Measurements from ENCODE around the gene RAD52. TPM values are rescaled to one million over a fixed set of nuclear protein-coding genes. Genes with fewer than 3 reads are reported as not detected.

Gene RAD52
- total RNA-seq, result 16.8 TPM
- 10 to 100 TPM; 10.6 to 23.0 (median 16.4) TPM for polyA plus RNA-seq (ENCODE audit: insufficient read depth in 1 of 8, insufficient read length in 8 of 8, low replicate concordance in 1 of 8)
- long read RNA-seq, donor 1, partial matches to known transcripts, result 0 of 2 reads
- long read RNA-seq, donor 1, other reads (novel, unspliced or antisense), result 0 of 2 reads
- long read RNA-seq, donor 2, result 0 reads
- long read RNA-seq, donor 3, partial matches to known transcripts, result 0 of 1 reads
- long read RNA-seq, donor 3, other reads (novel, unspliced or antisense), result 0 of 1 reads
- long read RNA-seq, donor 4, result 0 reads
- long read RNA-seq, donor 5, partial matches to known transcripts, result 0 of 1 reads
- long read RNA-seq, donor 5, other reads (novel, unspliced or antisense), result 0 of 1 reads
- long read RNA-seq, donor 6, partial matches to known transcripts, result 0 of 2 reads
- long read RNA-seq, donor 6, other reads (novel, unspliced or antisense), result 0 of 2 reads
- long read RNA-seq, donor 7, partial matches to known transcripts, result 0 of 2 reads
- long read RNA-seq, donor 7, other reads (novel, unspliced or antisense), result 0 of 2 reads
- long read RNA-seq, donor 8, partial matches to known transcripts, result 0 of 1 reads
- long read RNA-seq, donor 8, other reads (novel, unspliced or antisense), result 0 of 1 reads
- long read RNA-seq, donor 9, result 0 reads
- long read RNA-seq, donor 10, partial matches to known transcripts, result 0 of 4 reads
- long read RNA-seq, donor 10, other reads (novel, unspliced or antisense), result 0 of 4 reads
- long read RNA-seq, donor 11, partial matches to known transcripts, result 0 of 1 reads
- long read RNA-seq, donor 11, other reads (novel, unspliced or antisense), result 0 of 1 reads

DNA sequence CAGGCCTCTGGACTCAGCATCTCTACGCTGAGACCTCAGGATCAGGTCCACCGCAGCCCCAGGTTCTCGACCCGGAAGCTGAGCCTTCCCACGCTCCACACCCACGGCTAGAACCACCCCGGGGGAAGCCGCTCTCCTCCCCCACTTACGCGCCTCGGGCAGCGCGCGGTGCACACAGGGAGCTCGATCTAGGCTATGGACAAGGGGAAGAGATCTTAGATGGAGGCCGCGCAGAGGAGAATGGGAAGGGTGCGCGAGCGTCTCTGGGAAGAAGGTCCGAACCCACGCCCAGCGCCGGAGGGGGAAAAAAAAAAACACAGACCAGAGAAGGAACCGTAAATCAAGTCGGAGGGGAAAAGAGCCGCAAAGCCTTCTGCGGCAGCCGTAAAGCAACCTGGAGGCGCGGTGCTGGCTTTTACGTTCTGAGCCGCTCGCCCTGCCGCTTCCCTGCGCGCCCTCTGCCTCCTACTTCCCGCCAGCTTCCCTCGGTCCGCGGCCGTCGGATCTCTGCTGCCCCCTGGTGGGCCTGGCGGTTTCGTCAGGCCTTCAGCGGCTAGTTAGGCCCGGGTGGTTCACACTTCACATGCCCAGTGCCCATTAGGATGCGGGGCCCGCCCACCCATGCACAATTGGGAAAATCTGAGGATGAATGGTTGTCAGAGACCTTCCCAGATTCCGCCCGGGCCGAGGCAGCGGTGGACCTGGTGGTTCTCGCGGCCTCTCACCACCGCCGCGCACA is at the start of gene RAD52:
RAD52 (minus strand) TSS at position 242 of the 739 bp plus-strand sequence. CDS start 16,636 bp downstream, outside the sequence.
- Histone ChIP-seq H3K36me3 (ENCODE audit: control insufficient read depth, insufficient read depth, low read length) (no peaks in the 10 kb centered on the region), H3K9me3 (replicated peaks; ENCODE audit: control insufficient read depth, low read depth, low read length) (no peaks in the 10 kb centered on the region), H3K27me3 (ENCODE audit: control insufficient read depth, insufficient read depth, low read length) (no peaks in the 10 kb centered on the region), H3K4me1 (ENCODE audit: control insufficient read depth, insufficient read depth, low read length) (peaks cover 6% of the 10 kb centered on the region), H3K4me3 (ENCODE audit: low read length) (peak within 1 kb of the TSS; percentile 81), H3K27ac (ENCODE audit: low read length) (peak within 1 kb of the TSS; percentile 97)
- peak; percentile 100 for DNase-seq
- WGBS (ENCODE audit: insufficient coverage), result under 1% methylated on average over 43 of the region's 58 CpGs

DNA sequence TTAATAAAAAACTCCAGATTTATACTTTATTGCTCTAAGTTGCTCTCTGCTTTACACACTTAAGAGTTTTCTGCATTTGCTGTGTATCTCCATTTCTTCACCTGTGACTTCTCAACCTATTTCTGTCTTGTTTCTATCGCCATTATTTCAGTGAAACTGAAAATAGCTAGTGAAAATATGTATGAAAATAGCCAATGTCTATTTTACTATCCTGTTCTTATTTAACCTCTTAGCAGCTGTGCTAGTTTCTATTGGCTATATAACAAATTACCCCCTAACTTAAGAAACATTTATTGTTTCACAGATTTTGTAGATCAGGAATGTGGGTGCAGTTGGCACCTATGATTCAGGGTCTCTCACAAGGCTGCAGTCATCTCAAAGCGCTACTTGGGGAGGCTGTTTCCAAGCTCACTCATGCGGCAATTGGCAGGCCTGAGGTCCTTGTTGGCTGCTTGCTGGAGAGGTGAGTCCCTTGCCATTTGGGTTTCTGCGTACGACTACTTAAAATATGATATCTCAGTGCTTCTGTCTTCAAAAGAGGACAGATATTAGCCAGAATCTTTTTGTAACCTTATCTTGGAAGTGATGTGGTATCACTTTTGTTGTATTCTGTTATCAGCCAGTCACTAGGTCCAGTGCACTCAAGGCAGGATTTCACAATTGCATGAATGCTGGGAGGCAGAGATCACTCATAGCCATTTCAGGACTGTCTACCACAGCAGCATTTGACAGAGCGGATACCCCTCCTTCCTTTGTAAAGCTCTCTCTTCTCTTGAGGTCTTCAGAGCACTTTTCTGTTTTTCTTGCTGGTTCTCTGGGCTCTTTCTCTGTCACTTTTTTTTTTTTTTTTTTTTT is 48.8 kb upstream of the RAD52 start:
- DNase-seq, result no peak
- no peaks in the 10 kb centered on the region for H3K27me3 ChIP-seq (ENCODE audit: control insufficient read depth, insufficient read depth, low read length)
- 76% methylated on average over 3 of the region's 6 CpGs for WGBS (ENCODE audit: insufficient coverage)
- no peaks in the 10 kb centered on the region for H3K4me1 ChIP-seq (ENCODE audit: control insufficient read depth, insufficient read depth, low read length)
- H3K36me3 ChIP-seq (ENCODE audit: control insufficient read depth, insufficient read depth, low read length), result no peaks in the 10 kb centered on the region
- no peak overlapping the region for H3K27ac ChIP-seq (ENCODE audit: low read length)
- H3K9me3 ChIP-seq (replicated peaks; ENCODE audit: control insufficient read depth, low read depth, low read length), result no peaks in the 10 kb centered on the region
- no peak overlapping the region for H3K4me3 ChIP-seq (ENCODE audit: low read length)

DNA sequence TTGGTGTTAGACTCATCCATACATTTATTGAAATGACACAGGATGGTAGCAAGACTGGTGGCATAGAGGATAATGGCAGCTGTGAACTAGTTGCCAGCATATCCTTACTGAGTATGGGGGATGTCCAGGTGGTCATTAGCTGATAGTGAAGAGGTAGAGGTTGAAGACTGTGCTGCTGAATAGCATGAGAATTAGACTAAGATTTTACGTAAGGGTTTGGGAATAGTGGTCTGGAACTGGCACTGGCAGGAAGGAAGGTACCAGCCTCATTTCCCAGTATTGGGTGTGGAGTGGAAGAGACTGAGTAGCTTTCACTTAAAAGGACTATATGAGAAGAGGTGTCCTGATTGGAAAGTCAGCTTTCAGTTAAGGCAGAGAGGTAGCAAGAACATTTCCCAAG is 48.0 kb upstream of the RAD52 start:
- H3K27ac ChIP-seq (ENCODE audit: low read length), result no peak overlapping the region

DNA sequence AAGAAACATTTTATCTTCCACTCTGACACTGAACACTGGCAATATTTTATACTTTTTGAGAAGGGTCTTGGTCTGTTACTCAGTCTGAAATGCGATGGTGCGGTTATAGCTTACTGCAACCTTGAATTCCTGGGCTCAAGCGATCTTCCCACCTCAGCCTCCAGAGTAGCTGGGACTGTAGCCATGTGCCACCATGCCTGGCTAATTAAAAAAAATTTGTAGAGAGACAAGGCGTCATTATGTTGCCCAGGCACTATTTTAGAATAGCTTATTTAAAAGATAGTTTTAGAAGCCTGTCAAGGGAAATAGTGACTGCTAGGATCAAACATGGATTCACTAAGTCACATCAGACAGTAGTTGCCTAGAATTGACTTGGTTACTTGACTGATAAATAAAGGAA is 47.4 kb upstream of the RAD52 start:
- Histone ChIP-seq H3K4me3 (ENCODE audit: low read length) (no peak overlapping the region), H3K27ac (ENCODE audit: low read length) (no peak overlapping the region), H3K36me3 (ENCODE audit: control insufficient read depth, insufficient read depth, low read length) (no peaks in the 10 kb centered on the region), H3K4me1 (ENCODE audit: control insufficient read depth, insufficient read depth, low read length) (peaks cover 3% of the 10 kb centered on the region), H3K9me3 (replicated peaks; ENCODE audit: control insufficient read depth, low read depth, low read length) (no peaks in the 10 kb centered on the region), H3K27me3 (ENCODE audit: control insufficient read depth, insufficient read depth, low read length) (no peaks in the 10 kb centered on the region)
- no peak for DNase-seq
- 100% methylated on average over 2 of the region's 4 CpGs for WGBS (ENCODE audit: insufficient coverage)

More for the DNA sequence above, 48.0 kb upstream of the RAD52 start:
- Histone ChIP-seq H3K4me1 (ENCODE audit: control insufficient read depth, insufficient read depth, low read length) (no peaks in the 10 kb centered on the region), H3K36me3 (ENCODE audit: control insufficient read depth, insufficient read depth, low read length) (no peaks in the 10 kb centered on the region), H3K9me3 (replicated peaks; ENCODE audit: control insufficient read depth, low read depth, low read length) (no peaks in the 10 kb centered on the region), H3K27me3 (ENCODE audit: control insufficient read depth, insufficient read depth, low read length) (no peaks in the 10 kb centered on the region), H3K4me3 (ENCODE audit: low read length) (no peak overlapping the region)
- no peak for DNase-seq
- 83% methylated on average over 1 of the region's 1 CpG for WGBS (ENCODE audit: insufficient coverage)

DNA sequence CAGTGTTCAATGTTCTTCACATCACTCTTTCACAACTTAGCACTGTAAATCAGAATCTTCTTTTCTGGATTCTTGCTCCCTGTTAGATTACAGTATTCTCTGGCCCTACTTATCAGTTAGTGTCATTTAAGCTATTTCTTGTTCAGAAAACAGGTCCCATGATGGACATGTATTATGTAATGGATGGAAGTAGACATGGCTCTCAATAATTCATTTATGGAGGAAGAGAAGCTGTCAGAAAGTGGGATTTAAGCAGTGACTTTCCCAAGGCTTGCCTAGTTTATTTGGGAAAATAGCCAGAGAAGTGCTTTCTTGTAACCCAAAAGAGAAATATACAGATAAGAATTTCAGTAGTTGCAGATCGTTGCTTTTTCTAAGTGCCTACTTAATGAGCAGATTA is 43.2 kb upstream of the RAD52 start:
- no peak overlapping the region for H3K4me3 ChIP-seq (ENCODE audit: low read length)
- no peaks in the 10 kb centered on the region for H3K9me3 ChIP-seq (replicated peaks; ENCODE audit: control insufficient read depth, low read depth, low read length)
- DNase-seq, result peak; percentile 11
- H3K27me3 ChIP-seq (ENCODE audit: control insufficient read depth, insufficient read depth, low read length), result no peaks in the 10 kb centered on the region
- H3K27ac ChIP-seq (ENCODE audit: low read length), result no peak overlapping the region
- H3K36me3 ChIP-seq (ENCODE audit: control insufficient read depth, insufficient read depth, low read length), result no peaks in the 10 kb centered on the region
- no CpG with 5 or more reads among the region's 1 CpG for WGBS (ENCODE audit: insufficient coverage)
- peaks cover 17% of the 10 kb centered on the region for H3K4me1 ChIP-seq (ENCODE audit: control insufficient read depth, insufficient read depth, low read length)

DNA sequence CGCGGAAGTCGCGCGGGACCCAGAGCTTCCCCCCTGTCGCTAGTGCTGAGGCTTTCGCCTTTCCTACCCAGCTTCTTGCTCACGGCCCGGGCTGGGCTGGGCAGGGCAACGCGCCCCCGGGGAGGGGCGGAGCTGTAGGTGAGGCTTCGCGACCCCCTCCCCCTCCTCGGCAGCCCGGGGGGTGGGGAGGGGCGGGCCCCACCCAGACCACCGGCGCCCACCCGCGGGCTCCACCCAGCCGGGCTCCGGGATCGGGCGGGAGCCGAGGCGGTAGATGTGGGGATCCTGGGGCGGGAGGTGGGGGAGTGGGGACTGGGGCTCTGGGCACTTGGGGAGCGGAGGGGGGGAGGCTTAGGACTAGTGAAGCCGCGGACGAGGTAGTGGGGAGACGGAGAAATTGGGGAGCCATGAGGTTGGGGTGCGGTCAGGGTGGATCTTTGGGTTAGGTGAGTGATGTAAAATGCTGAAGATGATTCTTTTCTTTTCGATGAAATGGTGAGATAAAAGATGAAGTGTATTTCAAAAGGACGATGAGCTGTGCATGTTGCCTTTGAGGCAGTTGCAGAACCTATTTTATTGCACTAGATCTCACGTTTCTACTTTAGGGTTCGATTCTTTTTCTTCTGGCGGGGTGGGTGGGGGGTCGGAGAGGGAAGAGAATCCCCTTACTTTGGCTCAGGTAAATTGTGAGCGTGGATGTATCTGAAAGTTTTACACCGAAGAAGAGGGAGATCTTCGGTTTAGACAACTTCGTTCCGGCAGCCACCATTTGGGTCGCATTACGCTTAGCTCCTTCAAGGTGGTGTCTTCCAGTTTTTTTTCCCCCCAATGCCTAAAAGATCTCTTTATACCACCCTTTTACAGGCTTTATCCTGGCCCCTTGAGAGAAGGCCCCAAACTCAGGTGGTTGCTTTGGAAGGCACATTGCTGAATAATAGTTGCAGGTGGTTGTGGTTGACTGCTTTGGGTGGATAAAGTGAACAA is 42.1 kb upstream of the RAD52 start:
- peak; percentile 76 for DNase-seq
- peaks cover 17% of the 10 kb centered on the region for H3K4me1 ChIP-seq (ENCODE audit: control insufficient read depth, insufficient read depth, low read length)
- H3K9me3 ChIP-seq (replicated peaks; ENCODE audit: control insufficient read depth, low read depth, low read length), result no peaks in the 10 kb centered on the region
- H3K4me3 ChIP-seq (ENCODE audit: low read length), result peak overlapping the region; percentile 77
- H3K27ac ChIP-seq (ENCODE audit: low read length), result peak overlapping the region; percentile 89
- WGBS (ENCODE audit: insufficient coverage), result 0% methylated on average over 17 of the region's 48 CpGs
- H3K36me3 ChIP-seq (ENCODE audit: control insufficient read depth, insufficient read depth, low read length), result no peaks in the 10 kb centered on the region
- no peaks in the 10 kb centered on the region for H3K27me3 ChIP-seq (ENCODE audit: control insufficient read depth, insufficient read depth, low read length)

DNA sequence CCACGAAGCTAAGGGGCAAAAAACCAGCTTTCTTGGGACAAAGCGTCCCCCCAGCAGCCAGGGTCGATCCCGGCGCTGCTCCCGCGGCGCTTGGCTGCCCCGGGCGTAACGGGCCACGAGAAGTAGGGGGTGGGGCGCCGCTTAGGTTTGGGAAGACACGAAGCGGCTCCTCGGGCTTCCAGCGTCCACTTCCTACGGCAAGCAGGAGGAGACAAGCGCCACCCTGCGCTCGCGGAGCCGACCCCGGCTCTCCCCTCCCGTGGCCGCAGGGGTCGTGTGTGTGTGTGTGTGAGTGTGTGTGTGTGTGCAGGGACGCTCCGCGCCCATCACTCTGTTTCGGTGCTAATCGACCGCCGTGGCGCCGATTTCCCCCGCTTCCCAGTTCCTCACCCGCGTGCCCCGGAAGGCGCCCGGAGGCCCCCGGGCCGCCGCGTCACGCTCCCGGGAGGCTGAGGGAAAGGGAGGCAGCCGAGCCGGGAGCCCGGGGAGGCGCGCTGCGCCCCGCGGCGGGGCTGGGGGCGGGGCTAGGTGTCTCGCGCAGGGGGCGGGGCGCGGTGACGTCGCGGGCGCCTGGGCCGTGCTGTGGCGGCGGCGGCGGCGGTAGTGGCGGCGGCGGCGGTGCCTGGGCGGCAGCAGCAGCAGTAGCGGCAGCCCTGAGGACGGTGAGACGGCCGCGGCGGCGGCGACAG is 41.3 kb upstream of the RAD52 start, which contains the start of gene ERC1:
ERC1 (plus strand) TSS at position 563 of the 689 bp plus-strand sequence. CDS start 36,681 bp downstream, outside the sequence.
- peak; percentile 97 for DNase-seq
- H3K27me3 ChIP-seq (ENCODE audit: control insufficient read depth, insufficient read depth, low read length), result no peaks in the 10 kb centered on the region
- peak within 1 kb of the TSS; percentile 81 for H3K4me3 ChIP-seq (ENCODE audit: low read length)
- H3K27ac ChIP-seq (ENCODE audit: low read length), result peak within 1 kb of the TSS; percentile 98
- under 1% methylated on average over 74 of the region's 87 CpGs for WGBS (ENCODE audit: insufficient coverage)
- H3K9me3 ChIP-seq (replicated peaks; ENCODE audit: control insufficient read depth, low read depth, low read length), result no peaks in the 10 kb centered on the region
- peaks cover 4% of the 10 kb centered on the region for H3K36me3 ChIP-seq (ENCODE audit: control insufficient read depth, insufficient read depth, low read length)
- H3K4me1 ChIP-seq (ENCODE audit: control insufficient read depth, insufficient read depth, low read length), result peaks cover 17% of the 10 kb centered on the region
